HG03060 (cell line): ENCODE results near the gene ASCL2.
"Not testable (repeated sequence)": the region's sequence is repeated elsewhere in the genome, so short reads cannot be mapped to it uniquely, and the experiment has no call there.

ENCODE experiments used
- ATAC-seq: cut with Tn5 transposase; IDR thresholded peaks from one replicate; pipeline ENCODE4 v1.9.1; 2021; ENCODE audit warnings: low read depth, moderate number of reproducible peaks; ENCODE audit not compliant: unreplicated experiment

ASCL2 gene

DNA sequence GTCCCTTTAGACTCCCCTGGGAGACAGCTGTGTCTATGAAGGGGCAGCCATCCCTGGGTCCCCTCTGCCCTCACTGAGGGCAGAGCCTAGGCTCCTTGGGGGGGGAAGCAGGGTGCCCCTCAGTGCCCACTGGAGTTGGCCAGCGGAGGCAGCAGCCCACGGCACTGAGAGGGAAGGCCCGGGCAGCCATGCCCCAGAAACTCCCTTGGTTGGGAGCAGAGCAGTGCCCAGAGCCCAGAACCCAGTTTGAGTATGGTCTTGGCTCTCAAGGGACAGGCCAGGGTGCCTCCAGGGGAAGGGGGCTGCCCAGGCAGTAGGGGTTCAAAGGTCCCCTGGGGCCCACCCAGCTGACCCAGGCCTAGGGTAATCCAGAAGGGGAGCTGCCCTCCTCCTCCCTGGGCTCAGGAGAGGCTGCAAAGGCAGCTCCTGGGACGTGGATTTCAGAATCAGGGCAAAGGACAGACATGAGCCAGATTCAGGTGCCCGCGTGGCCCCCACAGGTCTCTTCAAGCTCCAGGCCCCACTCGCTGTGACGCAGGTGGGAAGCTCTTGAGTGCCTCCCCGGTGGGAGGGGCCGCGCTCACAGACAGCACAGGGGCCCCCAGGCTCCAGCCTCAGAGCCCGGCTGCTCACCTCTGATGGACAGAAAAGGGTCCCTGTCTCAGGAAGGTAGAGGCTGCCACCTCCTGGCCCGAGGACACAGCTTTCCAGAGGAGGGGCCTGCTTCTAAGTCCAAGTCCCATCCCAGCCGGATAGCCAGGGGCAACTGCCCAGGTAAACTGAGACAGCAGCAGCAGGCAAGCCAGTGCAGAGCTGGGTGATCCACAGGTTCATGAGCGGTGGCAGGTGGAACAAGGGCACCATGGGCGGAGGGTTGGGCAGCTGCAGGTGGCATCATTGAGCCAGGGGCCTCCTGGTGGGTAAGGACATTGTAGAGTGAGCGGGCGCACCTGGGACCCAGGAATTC is 28.7 kb upstream of the ASCL2 start:
- no peak for ATAC-seq

DNA sequence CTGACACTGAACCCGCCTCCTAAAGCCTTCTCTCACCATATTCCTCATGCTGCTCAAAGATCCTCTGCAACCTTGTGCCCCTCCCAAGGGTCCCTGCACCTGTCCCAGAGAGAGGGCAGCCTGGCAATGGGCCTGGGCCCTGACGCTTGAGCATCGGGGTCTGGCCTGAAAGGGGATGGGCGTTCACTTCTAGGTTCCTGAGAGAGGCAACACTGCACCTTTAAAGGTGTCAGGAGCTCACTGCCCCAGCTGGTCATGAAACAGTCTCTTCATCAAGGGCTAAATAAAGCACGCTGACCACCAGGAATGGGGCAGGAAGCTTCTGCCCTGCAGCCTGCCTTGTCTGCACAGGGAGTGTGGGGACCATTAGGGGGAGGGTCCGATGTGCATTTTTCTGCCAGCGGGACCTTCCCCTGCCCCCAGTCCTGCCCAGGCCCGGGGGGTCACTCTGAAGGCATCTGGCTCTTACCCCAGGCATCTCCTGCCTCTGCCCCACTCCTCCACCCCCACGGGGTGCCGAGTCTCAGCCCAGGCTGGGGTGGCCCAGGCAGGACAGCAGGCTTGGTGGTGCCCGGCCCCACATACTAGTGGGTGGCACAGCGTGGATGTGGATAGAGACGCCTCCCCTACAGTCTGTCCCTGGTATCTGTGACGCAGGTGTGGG is 27.9 kb upstream of the ASCL2 start:
- no peak for ATAC-seq

- ATAC-seq, result no peak
These were observed 27.2 kb upstream of the ASCL2 start for GRCh38 chr11:2297623-2298030.

DNA sequence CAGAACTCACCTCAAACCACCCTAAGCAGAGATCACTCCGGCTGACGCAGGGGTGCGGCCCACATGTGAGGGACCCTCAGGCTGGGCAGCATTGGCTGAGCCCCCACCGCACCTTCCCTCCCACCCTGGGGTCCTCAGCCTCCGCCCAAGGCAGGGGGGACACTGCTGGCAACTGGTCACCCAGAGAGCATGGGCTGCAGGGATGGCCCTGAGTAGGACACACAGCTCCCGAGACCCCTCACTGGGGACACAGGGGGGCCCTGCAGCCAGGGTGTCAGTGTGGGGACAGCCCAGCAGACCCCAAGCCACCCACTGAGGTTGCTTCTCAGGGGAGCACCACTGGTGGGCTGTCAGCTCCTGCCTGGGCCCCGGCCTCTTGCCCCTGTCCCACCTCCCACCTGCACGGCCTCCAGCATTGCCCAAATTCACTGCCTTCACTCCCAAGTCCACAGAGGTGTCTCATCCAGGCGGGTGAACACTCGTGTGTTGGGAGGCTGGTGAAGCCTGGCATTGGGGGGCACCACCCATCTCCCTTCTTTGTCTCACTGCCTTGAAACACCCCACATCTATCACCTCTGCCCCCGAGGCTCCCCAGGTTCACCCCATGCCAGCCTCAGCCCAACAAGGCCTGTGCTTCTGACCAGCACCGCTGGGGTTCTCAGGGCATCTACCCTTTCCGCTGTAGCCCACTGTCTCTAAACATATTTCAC is 26.7 kb upstream of the ASCL2 start:
- ATAC-seq, result no peak

DNA sequence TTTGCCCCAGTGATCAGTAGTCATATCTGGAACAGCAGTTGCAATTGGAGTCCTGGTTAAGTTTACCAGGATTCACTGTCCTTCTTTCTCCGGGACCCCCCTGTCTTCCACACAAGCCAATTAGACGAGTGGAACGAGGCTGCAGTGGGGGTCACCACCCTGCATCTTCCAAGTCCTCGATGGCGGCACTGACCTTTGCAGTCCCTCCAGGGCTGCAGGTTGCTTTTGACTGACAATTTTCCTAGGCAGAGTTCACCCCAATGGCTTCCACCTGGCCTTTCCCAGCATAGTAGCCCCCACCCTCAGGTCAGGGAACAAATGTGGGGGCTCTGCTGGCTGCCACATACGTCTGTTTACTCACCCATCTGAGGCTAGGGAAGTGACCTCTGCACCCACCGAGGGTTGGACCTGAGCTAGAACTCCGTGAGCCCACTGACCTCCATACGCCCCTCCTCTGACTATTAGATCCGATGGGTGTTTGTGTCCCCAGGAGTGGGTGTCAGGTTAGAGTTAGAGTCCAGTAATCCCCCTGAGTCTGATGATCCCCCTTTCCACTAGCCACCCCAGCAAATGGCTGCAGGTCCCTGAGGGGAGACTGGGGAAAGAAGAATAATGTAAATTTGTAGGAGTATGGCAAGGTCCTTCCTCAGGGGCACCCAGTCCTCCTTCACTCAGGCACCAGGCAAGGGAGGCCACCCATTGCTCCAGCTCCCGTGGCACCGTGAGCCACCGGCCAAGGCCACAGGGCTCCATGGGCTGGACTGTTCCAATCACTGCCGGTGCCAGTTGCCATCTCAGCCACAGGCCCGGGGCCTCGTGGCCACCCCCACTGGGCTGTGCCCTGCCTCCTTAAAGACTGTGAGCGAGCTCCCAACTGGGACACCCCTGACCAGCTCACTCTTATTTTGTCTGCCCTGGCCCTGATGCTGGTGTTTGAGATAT is 25.9 kb upstream of the ASCL2 start:
- ATAC-seq, result no peak

DNA sequence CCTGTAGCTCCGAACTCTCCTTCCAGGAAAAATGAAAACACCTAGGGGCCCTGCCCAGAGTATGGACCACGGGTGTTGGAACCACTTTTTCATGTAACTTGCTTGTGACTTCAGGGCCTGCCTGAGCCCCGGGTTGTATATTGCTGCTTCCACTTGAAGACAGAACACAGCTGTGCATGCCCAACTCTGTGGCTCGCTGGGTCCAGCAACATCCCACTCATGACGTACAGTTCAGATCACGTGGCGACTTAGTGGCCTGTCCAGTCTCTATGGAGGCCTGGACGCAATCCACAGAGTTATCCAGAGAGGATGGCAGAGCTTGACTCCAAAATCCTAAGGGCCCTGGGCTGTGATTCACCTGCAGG is 24.5 kb upstream of the ASCL2 start:
- no peak for ATAC-seq

DNA sequence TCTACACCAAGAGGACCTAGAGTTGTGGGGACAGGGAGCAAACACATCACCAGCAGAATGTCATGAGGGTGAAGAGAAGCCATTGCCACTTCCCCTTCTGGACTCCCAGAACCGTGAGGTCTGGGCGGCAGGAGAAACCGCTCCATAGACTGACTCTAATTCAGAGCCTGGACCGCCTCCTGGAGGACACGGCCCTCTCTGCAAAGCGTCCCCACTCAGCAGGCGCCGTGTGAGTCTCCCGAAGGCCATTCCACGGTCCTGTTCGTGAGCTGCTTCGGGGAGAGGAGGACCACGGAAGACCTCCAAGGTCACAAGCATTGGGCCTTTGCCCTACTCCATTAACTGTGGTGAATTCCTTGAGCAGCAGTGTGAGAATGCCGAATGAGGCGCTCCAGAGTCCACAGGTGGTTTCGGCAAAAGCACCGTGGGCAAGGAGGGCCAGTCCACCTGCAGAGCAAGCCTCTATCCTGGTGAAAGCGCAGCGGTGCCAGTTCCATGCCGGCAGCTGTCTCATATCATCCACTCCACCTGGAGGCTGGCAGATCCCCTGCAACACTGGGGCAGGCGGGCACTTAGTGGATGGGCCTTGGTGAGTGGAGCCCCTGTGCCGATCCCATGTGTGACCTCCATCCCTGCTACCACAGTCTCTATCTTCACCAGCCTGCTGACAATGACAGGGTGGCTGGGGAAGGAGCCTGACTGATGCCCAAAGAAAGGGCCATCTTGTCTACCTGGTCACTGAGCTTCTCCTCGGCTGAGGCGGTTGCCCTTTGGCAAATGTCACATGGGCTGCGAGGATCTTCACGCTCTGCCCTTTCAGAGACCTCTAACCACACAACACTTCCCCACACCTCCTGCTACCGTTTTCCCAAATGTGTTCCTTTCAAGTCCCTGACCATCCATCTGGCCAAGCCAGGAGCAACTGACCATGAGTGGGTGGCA is 23.9 kb upstream of the ASCL2 start:
- no peak for ATAC-seq

- no peak for ATAC-seq
These were observed 23.2 kb upstream of the ASCL2 start for GRCh38 chr11:2293531-2293971.

DNA sequence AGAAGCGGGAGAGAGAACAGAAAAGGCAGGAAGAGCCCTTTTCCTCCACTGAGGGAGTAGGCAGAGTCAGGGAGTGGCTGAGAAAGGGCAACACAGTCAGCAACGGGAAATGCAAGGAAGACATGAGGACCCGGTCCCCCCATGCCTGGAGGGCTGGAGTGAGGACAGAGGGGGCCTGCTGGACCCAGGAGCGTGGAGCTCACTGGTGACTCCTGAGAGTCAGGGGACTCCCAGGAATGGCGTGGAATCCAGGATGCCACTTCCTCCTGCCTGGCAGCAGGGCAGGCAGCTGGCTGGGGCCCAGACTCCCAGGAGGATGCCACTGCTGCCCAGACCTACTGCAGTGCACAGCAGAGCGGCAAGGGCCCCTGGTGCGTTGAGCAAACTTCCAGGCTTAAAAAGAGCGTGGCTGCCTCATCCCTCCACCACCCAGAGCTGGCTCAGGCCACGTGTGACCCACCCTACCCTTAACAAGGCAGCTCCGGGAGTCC is 20.0 kb upstream of the ASCL2 start:
- no peak for ATAC-seq

GRCh38 chr11:2289859-2290258 is 19.5 kb upstream of the ASCL2 start:
- ATAC-seq, result no peak

- no peak for ATAC-seq
These were observed 19.0 kb upstream of the ASCL2 start for GRCh38 chr11:2289350-2289749.

- no peak for ATAC-seq
These were observed 16.7 kb upstream of the ASCL2 start for GRCh38 chr11:2287091-2287490.

- ATAC-seq, result not testable (repeated sequence)
These were observed 16.0 kb upstream of the ASCL2 start for GRCh38 chr11:2286350-2286749.

- ATAC-seq, result no peak
These were observed 9.8 kb upstream of the ASCL2 start for GRCh38 chr11:2280208-2280607.

- ATAC-seq, result no peak
These were observed 7.6 kb upstream of the ASCL2 start for GRCh38 chr11:2277933-2278523.

DNA sequence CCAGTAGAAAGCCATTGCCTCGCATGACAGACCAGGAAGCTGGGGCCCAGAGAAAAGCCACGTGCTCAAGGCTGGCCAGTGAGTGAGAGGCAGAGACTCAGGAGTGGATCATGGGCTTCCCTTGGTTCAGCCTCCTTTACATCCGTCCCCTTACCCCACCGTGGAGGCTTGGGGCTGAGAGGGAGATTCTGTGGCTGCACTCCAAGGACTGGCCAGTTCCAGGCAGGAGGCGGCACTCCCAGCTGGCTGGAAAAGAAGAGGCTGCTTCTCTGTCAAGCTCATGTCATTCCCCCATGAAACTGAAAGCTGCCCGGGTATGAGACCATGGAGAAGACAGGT is 6.6 kb upstream of the ASCL2 start:
- no peak for ATAC-seq

DNA sequence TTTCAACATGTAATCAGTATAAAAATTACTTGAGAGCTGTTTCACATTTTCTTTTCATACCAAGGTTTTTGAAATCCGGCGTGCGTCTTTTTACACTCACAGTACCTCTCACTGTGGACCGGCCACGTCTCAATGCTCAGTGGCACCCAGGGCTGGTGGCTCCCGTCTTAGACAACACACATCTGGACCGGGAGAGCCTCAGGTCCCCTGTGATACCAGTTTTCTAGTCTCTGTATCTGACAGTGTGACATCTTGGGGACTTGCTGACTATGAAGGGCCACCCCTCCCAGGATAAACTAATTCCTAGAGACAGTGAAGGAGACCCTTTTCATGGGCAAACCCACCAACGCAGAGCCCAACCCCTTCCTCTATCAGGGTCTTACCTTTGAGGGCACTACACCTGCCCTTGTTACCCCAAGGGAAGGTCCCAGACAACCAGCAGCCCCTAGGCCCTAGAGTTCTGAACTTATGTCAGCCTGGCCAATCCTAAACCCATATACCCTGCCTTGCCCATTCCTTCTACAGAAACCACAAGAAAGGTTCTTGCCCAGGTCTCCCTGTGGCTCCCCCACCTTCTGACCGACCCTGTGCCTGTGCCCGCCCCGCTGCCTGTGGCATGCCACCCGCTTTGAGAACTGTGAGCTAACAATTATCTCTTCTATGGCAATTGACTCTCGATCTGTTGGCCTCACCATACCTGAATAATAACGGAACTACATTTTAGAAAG is 6.1 kb upstream of the ASCL2 start:
- ATAC-seq, result no peak
